ENCODE measurements around the gene AFF3. TPM values are rescaled to one million over a fixed set of nuclear protein-coding genes. Genes with fewer than 3 reads are reported as not detected.

The AFF3 gene
- total and polyA plus RNA-seq, 3 donors from 2014 or later = 18.0 to 34.4 (median 27.1) TPM

GRCh38 chr2:99977966-99978365 is 164.4 kb downstream of the AFF3 start:
- no peaks in the 10 kb centered on the region for H3K9me3 ChIP-seq
- no peaks in the 10 kb centered on the region for H3K27me3 ChIP-seq
- no peaks in the 10 kb centered on the region for H3K4me1 ChIP-seq
- intact Hi-C loops (cut with DNase I; ENCODE audit: low total_unique reads) = no loop called here
- no peak for DNase-seq
- no peaks in the 10 kb centered on the region for H3K36me3 ChIP-seq (ENCODE audit: low read depth, missing control alignments)
- WGBS, 2 donors = 87 to 93% methylated on average over 1 of the region's 1 CpG
- H3K4me3 ChIP-seq = no peak overlapping the region
- TF ChIP-seq POLR2A (IDR thresholded peaks at IDR 0.05) = no peak
- no peak for TF ChIP-seq CTCF (IDR thresholded peaks at IDR 0.05)
- no peak overlapping the region for H3K27ac ChIP-seq

GRCh38 chr2:99975386-99975785 is 167.0 kb downstream of the AFF3 start:
- H3K4me3 ChIP-seq = no peak overlapping the region
- H3K9me3 ChIP-seq = no peaks in the 10 kb centered on the region
- H3K4me1 ChIP-seq = no peaks in the 10 kb centered on the region
- H3K27ac ChIP-seq = no peak overlapping the region
- TF ChIP-seq POLR2A (IDR thresholded peaks at IDR 0.05) (no peak), CTCF (IDR thresholded peaks at IDR 0.05) (no peak)
- intact Hi-C loops (cut with DNase I; ENCODE audit: low total_unique reads) = no loop called here
- H3K36me3 ChIP-seq (ENCODE audit: low read depth, missing control alignments) = no peaks in the 10 kb centered on the region
- DNase-seq = no peak
- H3K27me3 ChIP-seq = no peaks in the 10 kb centered on the region

DNA sequence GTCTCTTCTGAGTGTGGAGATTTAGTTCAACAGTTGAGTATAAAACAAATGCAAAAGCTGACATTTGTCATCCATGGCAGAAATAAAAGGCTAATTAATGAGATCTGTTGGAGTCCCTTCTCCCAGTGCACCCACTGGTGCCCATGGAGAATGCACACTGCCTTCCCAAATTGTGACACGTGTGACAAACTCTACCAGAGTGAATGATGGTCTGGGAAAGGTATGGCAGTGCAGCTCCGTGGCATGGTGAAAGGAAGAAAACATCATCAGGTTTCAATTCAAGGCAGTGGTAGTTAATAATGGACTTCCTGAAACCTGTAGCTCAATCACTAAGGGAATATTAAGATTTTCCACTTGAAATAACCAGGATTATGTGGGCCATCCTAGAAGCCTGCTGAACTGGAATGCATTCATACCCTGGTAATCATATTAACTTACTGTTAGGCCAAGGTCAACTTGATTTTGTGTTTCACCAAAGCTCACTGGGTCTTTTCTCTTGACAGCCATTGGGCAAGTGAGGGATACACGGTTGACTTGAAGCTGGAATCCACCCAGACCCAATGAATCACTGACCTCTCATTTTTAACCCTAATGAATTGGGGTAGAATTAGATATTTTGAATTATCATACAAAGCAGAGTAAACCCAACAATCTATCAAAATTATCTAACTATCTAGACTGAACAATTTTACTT is 167.6 kb downstream of the AFF3 start:
- H3K9me3 ChIP-seq = no peaks in the 10 kb centered on the region
- no peak overlapping the region for H3K27ac ChIP-seq
- no peaks in the 10 kb centered on the region for H3K4me1 ChIP-seq
- H3K4me3 ChIP-seq = no peak overlapping the region
- H3K36me3 ChIP-seq (ENCODE audit: low read depth, missing control alignments) = no peaks in the 10 kb centered on the region
- TF ChIP-seq CTCF (IDR thresholded peaks at IDR 0.05) (no peak), POLR2A (IDR thresholded peaks at IDR 0.05) (no peak)
- WGBS, 2 donors = 71 to 86% methylated on average over 3 of the region's 3 CpGs
- intact Hi-C loops (cut with DNase I; ENCODE audit: low total_unique reads) = no loop called here
- no peak for DNase-seq
- H3K27me3 ChIP-seq = no peaks in the 10 kb centered on the region

DNA sequence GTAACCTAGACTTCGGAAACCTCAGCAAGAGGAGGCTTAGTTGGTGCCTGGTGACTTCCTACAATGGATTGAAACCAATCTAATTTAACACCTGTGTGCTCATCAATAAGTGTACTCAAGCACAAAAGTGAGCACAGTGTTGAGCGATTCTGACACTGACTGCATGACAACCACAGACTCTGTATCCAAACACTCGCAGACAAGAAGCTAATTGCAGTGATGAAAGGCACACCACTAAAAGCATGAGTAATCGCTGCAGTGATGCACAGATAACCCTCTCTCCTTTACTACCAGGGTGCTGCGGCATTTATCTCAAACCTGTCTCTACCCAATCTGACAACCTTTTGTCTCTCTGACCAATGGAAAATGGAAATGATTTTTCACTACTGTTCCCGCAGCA is 168.1 kb downstream of the AFF3 start:
- 91 to 94% methylated on average over 6 of the region's 6 CpGs for WGBS, 2 donors
- H3K27me3 ChIP-seq = no peaks in the 10 kb centered on the region
- H3K4me1 ChIP-seq = no peaks in the 10 kb centered on the region
- H3K9me3 ChIP-seq = no peaks in the 10 kb centered on the region
- H3K27ac ChIP-seq = no peak overlapping the region
- no peak for TF ChIP-seq POLR2A (IDR thresholded peaks at IDR 0.05)
- TF ChIP-seq CTCF (IDR thresholded peaks at IDR 0.05) = no peak
- no peak overlapping the region for H3K4me3 ChIP-seq
- no peaks in the 10 kb centered on the region for H3K36me3 ChIP-seq (ENCODE audit: low read depth, missing control alignments)
- intact Hi-C loops (cut with DNase I; ENCODE audit: low total_unique reads) = no loop called here
- DNase-seq = no peak

GRCh38 chr2:99971326-99971900 is 171.0 kb downstream of the AFF3 start:
- WGBS, 2 donors = 90 to 96% methylated on average over 3 of the region's 3 CpGs
- H3K9me3 ChIP-seq = no peaks in the 10 kb centered on the region
- intact Hi-C loops (cut with DNase I; ENCODE audit: low total_unique reads) = no loop called here

More at GRCh38 chr2:99971326-99971900, 171.0 kb downstream of the AFF3 start:
- no peaks in the 10 kb centered on the region for H3K4me1 ChIP-seq
- DNase-seq = no peak
- no peak overlapping the region for H3K27ac ChIP-seq
- H3K36me3 ChIP-seq (ENCODE audit: low read depth, missing control alignments) = no peaks in the 10 kb centered on the region
- no peak overlapping the region for H3K4me3 ChIP-seq
- no peak for TF ChIP-seq POLR2A (IDR thresholded peaks at IDR 0.05)
- no peak for TF ChIP-seq CTCF (IDR thresholded peaks at IDR 0.05)
- no peaks in the 10 kb centered on the region for H3K27me3 ChIP-seq
